Naive thymus-derived CD4-positive, alpha-beta T cell (primary cell): ENCODE results near the gene MAGI2. TPM values are rescaled to one million over a fixed set of nuclear protein-coding genes. Genes with fewer than 3 reads are reported as not detected.

Source experiments
- ATAC-seq: fragments of 150-1000 bp; cut with Tn5 transposase; 2 replicates; pipeline ENCODE4 v1.10.0; 2021; ENCODE audit warnings: mild to moderate bottlenecking, moderate library complexity
- CTCF ChIA-PET: fragments of 350-600 bp; sonication (Branson Sonifier 250); formaldehyde crosslinking; loops from one replicate; lab custom pipeline; 2021; ENCODE audit warnings: antibody characterized with exemption; lab: Charles Lee
- POLR2A ChIA-PET: fragments of 350-600 bp; sonication (Branson Sonifier 250); formaldehyde crosslinking; loops from one replicate; lab custom pipeline; 2021; ENCODE audit warnings: antibody characterized with exemption, inconsistent platforms; lab: Charles Lee
- DNase-seq, 9 donors: peaks; one replicate each; pipeline versions ENCODE4 v3.0.0 to v3.0.0-alpha.2; 2020 to 2022; ENCODE audit warnings: mixed read lengths in 1 of 9
- H3K27ac ChIP-seq: one replicate; pipeline ENCODE4 v1.7.0; 2013; ENCODE audit warnings: mild to moderate bottlenecking, low read depth, low read length, moderate library complexity
- H3K27me3 ChIP-seq, 2 donors: one replicate each; pipeline ENCODE4 v1.7.0; 2013; ENCODE audit warnings: low read length in 2 of 2, mild to moderate bottlenecking in 2 of 2, moderate library complexity in 2 of 2; ENCODE audit not compliant: control insufficient read depth in 2 of 2, insufficient read depth in 2 of 2
- H3K36me3 ChIP-seq, 3 experiments: 1 replicate in 2 of 3; 2 replicates in 1 of 3; pipeline ENCODE4 v1.7.0; 2013; ENCODE audit warnings: low read length in 3 of 3, mild to moderate bottlenecking in 3 of 3, moderate library complexity in 1 of 3; ENCODE audit not compliant: insufficient read depth in 3 of 3, control insufficient read depth in 2 of 3
- H3K4me1 ChIP-seq, 2 donors: one replicate each; pipeline ENCODE4 v1.7.0; 2013; ENCODE audit warnings: low read length in 2 of 2, mild to moderate bottlenecking in 2 of 2, moderate library complexity in 1 of 2; ENCODE audit not compliant: control insufficient read depth in 2 of 2, insufficient read depth in 2 of 2
- H3K4me3 ChIP-seq: 2 replicates; pipeline ENCODE4 v1.7.0; 2013; ENCODE audit warnings: mild to moderate bottlenecking, low read length
- H3K9me3 ChIP-seq, 3 experiments: 1 replicate in 2 of 3; 2 replicates in 1 of 3; pipeline ENCODE4 v1.7.0; 2013; ENCODE audit warnings: low read length in 3 of 3; ENCODE audit not compliant: control insufficient read depth in 2 of 3
- H3K27ac Mint-ChIP-seq, 9 donors: one replicate each; pipeline ENCODE4 v1.8.0; 2020 to 2022; ENCODE audit warnings: mixed read lengths in 9 of 9, mild to moderate bottlenecking in 8 of 9, moderate library complexity in 5 of 9, inconsistent platforms in 2 of 9
- H3K27me3 Mint-ChIP-seq, 5 donors: one replicate each; pipeline ENCODE4 v1.8.0; 2021 to 2022; ENCODE audit warnings: mixed read lengths in 5 of 5, mild to moderate bottlenecking in 1 of 5
- H3K36me3 Mint-ChIP-seq, 5 donors: one replicate each; pipeline ENCODE4 v1.8.0; 2020 to 2022; ENCODE audit warnings: mixed read lengths in 5 of 5, mild to moderate bottlenecking in 3 of 5, inconsistent platforms in 1 of 5
- H3K4me1 Mint-ChIP-seq, 7 donors: one replicate each; pipeline ENCODE4 v1.8.0; 2020 to 2022; ENCODE audit warnings: mixed read lengths in 7 of 7, mild to moderate bottlenecking in 3 of 7, inconsistent platforms in 1 of 7
- H3K4me3 Mint-ChIP-seq, 10 donors: one replicate each; pipeline ENCODE4 v1.8.0; 2020 to 2022; ENCODE audit warnings: mild to moderate bottlenecking in 10 of 10, mixed read lengths in 10 of 10, moderate library complexity in 6 of 10, inconsistent platforms in 2 of 10
- H3K9me3 Mint-ChIP-seq, 11 donors: one replicate each; pipeline ENCODE4 v1.8.0; 2020 to 2022; ENCODE audit warnings: mixed read lengths in 11 of 11, mild to moderate bottlenecking in 4 of 11, inconsistent platforms in 1 of 11, moderate library complexity in 1 of 11
- intact Hi-C, 2 donors: fragments of 100-400 bp; cut with micrococcal nuclease; formaldehyde crosslinking; loops; one replicate each; pipeline ENCODE4 v1.15.1; 2023
- polyA plus RNA-seq, 2 donors: library from polyadenylated mRNA; unstranded; fragments of 300-500 nt; fragmentation: Illumina TruSeq; gene quantifications; one replicate each; pipeline ENCODE4 v1.2.3, GENCODE V29; 2021
- total RNA-seq, 6 experiments: library from RNA in 5 of 6; stranded (reverse) in 5 of 6; gene quantifications; 1 replicate in 5 of 6; 2 replicates in 1 of 6; pipeline ENCODE4 v1.2.3 and lab custom pipeline; 2021 to 2026

The MAGI2 gene
- total and polyA plus RNA-seq, 7 experiments from 2014 or later, result 0.05 to 0.67 (median 0.15) TPM; not detected in 3

DNA sequence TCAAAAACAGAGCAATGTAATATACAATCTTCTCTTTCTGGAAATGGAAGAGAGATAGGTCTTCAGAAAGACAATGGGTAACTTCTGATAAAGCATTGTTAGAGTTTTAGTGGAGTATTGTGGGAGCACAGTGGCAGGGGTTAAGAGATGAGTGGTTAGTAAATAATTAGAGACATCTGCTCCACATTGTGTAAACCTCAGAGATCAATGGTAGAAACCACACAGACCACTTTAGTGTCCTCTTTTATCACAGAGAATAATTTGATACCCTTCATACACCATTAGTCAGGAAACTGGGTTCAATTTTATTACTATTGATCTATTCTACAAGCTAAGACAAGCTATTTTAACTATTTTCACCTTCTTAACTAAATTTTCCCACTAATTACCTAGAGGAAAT is 35.9 kb upstream of the MAGI2 start:
- Histone ChIP-seq H3K9me3 (no peaks in the 10 kb centered on the region), H3K27ac (no peak overlapping the region), H3K4me1 (no peaks in the 10 kb centered on the region), H3K4me3 (no peak overlapping the region), H3K27me3 (peaks cover 0 to 3% of the 10 kb centered on the region in 2 donors), H3K36me3 (no peaks in the 10 kb centered on the region)
- no peak overlapping the region for H3K27ac Mint-ChIP-seq
- ATAC-seq, result no peak
- no peaks in the 10 kb centered on the region for H3K9me3 Mint-ChIP-seq
- H3K4me1 Mint-ChIP-seq, result no peaks in the 10 kb centered on the region
- H3K36me3 Mint-ChIP-seq, result no peaks in the 10 kb centered on the region
- intact Hi-C loops, result no loop called here
- ChIA-PET POLR2A (no interaction called here), CTCF (no interaction called here)
- H3K4me3 Mint-ChIP-seq, result no peak overlapping the region
- no peak for DNase-seq
- H3K27me3 Mint-ChIP-seq, result peaks cover 0 to 4% (median 0%) of the 10 kb centered on the region in 5 donors

GRCh38 chr7:79478386-79478785 is 24.9 kb upstream of the MAGI2 start:
- no peak for DNase-seq
- no peaks in the 10 kb centered on the region for H3K27me3 Mint-ChIP-seq
- ChIA-PET POLR2A (no interaction called here), CTCF (no interaction called here)
- peaks cover 0 to 3% (median 0%) of the 10 kb centered on the region in 11 donors for H3K9me3 Mint-ChIP-seq
- H3K4me1 Mint-ChIP-seq, result no peaks in the 10 kb centered on the region
- no peaks in the 10 kb centered on the region for H3K9me3 ChIP-seq
- intact Hi-C loops, result no loop called here
- H3K36me3 ChIP-seq, result no peaks in the 10 kb centered on the region
- no peak overlapping the region for H3K4me3 Mint-ChIP-seq
- no peaks in the 10 kb centered on the region for H3K36me3 Mint-ChIP-seq
- H3K4me1 ChIP-seq, result no peaks in the 10 kb centered on the region
- no peaks in the 10 kb centered on the region for H3K27me3 ChIP-seq
- H3K4me3 ChIP-seq, result no peak overlapping the region
- ATAC-seq, result no peak
- H3K27ac Mint-ChIP-seq, result no peak overlapping the region
- no peak overlapping the region for H3K27ac ChIP-seq

DNA sequence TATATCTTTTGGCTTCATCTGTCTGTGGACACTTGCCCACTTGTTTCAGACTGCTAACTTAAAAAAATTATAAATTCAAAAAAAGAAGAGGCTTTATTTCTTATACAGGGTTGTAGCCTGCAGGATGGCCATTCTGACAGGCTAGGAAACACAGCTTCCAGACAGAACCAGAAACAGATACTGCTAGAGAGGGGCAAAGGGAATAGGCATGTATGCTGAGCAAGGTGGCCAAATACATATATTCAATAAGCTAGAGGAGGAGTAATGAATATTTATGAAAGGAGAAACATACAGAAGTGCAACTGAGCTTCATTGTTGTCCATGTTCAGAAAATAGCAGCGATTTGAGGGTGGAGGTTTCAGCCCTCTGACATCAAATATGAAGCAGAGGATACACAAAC is 22.0 kb upstream of the MAGI2 start:
- Histone ChIP-seq H3K4me3 (no peak overlapping the region), H3K36me3 (no peaks in the 10 kb centered on the region), H3K4me1 (no peaks in the 10 kb centered on the region), H3K27me3 (no peaks in the 10 kb centered on the region), H3K27ac (no peak overlapping the region), H3K9me3 (no peaks in the 10 kb centered on the region)
- Mint-ChIP-seq H3K9me3 (peaks cover 0 to 3% (median 0%) of the 10 kb centered on the region in 11 donors), H3K36me3 (no peaks in the 10 kb centered on the region), H3K4me1 (no peaks in the 10 kb centered on the region), H3K27ac (no peak overlapping the region), H3K4me3 (no peak overlapping the region), H3K27me3 (no peaks in the 10 kb centered on the region)
- POLR2A ChIA-PET, result no interaction called here
- no peak for DNase-seq
- no peak for ATAC-seq
- CTCF ChIA-PET, result no interaction called here
- intact Hi-C loops, result no loop called here

DNA sequence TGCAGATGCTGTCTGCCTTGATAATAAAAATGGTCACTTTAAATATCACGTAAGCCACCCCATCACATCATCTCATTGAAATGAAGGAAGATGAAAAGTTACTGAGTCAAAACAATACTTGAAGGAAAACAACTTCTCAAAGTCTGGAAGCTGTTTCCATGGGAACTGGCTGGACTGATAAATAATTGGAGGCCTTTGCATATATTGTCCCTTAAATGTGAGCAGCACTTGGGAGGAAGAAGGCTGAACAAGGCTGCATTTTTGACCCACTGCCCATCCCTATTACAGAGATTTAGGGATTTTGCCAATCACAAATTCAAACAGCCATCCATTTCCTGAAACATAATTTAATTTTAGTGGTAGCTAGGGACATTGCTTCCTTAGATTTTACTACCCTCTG is 18.2 kb upstream of the MAGI2 start:
- Mint-ChIP-seq H3K27me3 (no peaks in the 10 kb centered on the region), H3K4me1 (no peaks in the 10 kb centered on the region), H3K9me3 (peaks cover 0 to 6% (median 0%) of the 10 kb centered on the region in 11 donors), H3K36me3 (no peaks in the 10 kb centered on the region), H3K4me3 (no peak overlapping the region), H3K27ac (no peak overlapping the region)
- DNase-seq (no peak), ATAC-seq (no peak)
- H3K9me3 ChIP-seq, result no peaks in the 10 kb centered on the region
- no peaks in the 10 kb centered on the region for H3K27me3 ChIP-seq
- ChIA-PET POLR2A (no interaction called here), CTCF (no interaction called here)
- intact Hi-C loops, result no loop called here
- H3K4me1 ChIP-seq, result no peaks in the 10 kb centered on the region
- H3K36me3 ChIP-seq, result no peaks in the 10 kb centered on the region
- H3K4me3 ChIP-seq, result no peak overlapping the region
- H3K27ac ChIP-seq, result no peak overlapping the region

GRCh38 chr7:79471283-79471682 is 17.8 kb upstream of the MAGI2 start:
- peaks cover 0 to 6% (median 0%) of the 10 kb centered on the region in 11 donors for H3K9me3 Mint-ChIP-seq
- no peaks in the 10 kb centered on the region for H3K36me3 Mint-ChIP-seq
- H3K4me1 Mint-ChIP-seq, result no peaks in the 10 kb centered on the region
- H3K27ac Mint-ChIP-seq, result no peak overlapping the region
- no peak overlapping the region for H3K4me3 Mint-ChIP-seq
- ChIA-PET CTCF (no interaction called here), POLR2A (no interaction called here)
- Histone ChIP-seq H3K27me3 (no peaks in the 10 kb centered on the region), H3K27ac (no peak overlapping the region), H3K36me3 (no peaks in the 10 kb centered on the region), H3K4me3 (no peak overlapping the region), H3K4me1 (no peaks in the 10 kb centered on the region), H3K9me3 (no peaks in the 10 kb centered on the region)
- DNase-seq, result no peak
- intact Hi-C loops, result no loop called here
- ATAC-seq, result no peak
- no peaks in the 10 kb centered on the region for H3K27me3 Mint-ChIP-seq

- Mint-ChIP-seq H3K4me1 (peaks cover 0 to 3% (median 0%) of the 10 kb centered on the region in 7 donors), H3K4me3 (no peak overlapping the region), H3K9me3 (peaks cover 0 to 3% (median 0%) of the 10 kb centered on the region in 11 donors), H3K27me3 (no peaks in the 10 kb centered on the region), H3K36me3 (no peaks in the 10 kb centered on the region), H3K27ac (no peak overlapping the region)
- ATAC-seq (no peak), DNase-seq (no peak)
- Histone ChIP-seq H3K4me1 (no peaks in the 10 kb centered on the region), H3K4me3 (no peak overlapping the region), H3K27ac (no peak overlapping the region), H3K9me3 (no peaks in the 10 kb centered on the region), H3K36me3 (no peaks in the 10 kb centered on the region), H3K27me3 (no peaks in the 10 kb centered on the region)
- intact Hi-C loops, result no loop called here
- ChIA-PET CTCF (no interaction called here), POLR2A (no interaction called here)
Observed at GRCh38 chr7:79465551-79465950, 12.1 kb upstream of the MAGI2 start.

- CTCF ChIA-PET, result no interaction called here
- Histone ChIP-seq H3K4me3 (no peak overlapping the region), H3K27ac (no peak overlapping the region), H3K4me1 (no peaks in the 10 kb centered on the region), H3K36me3 (no peaks in the 10 kb centered on the region), H3K9me3 (no peaks in the 10 kb centered on the region), H3K27me3 (no peaks in the 10 kb centered on the region)
- ATAC-seq (no peak), DNase-seq (no peak)
- H3K4me3 Mint-ChIP-seq, result no peak overlapping the region
- no peak overlapping the region for H3K27ac Mint-ChIP-seq
- intact Hi-C loops, result no loop called here
- POLR2A ChIA-PET, result no interaction called here
- H3K27me3 Mint-ChIP-seq, result no peaks in the 10 kb centered on the region
- H3K9me3 Mint-ChIP-seq, result peaks cover 0 to 3% (median 0%) of the 10 kb centered on the region in 11 donors
- no peaks in the 10 kb centered on the region for H3K36me3 Mint-ChIP-seq
- peaks cover 0 to 3% (median 0%) of the 10 kb centered on the region in 7 donors for H3K4me1 Mint-ChIP-seq
Observed at GRCh38 chr7:79464051-79464450, 10.6 kb upstream of the MAGI2 start.
